ENCODE results near the gene PRKN.

GRCh38 chr6:161568885-161569456 lies 1158.6 kb downstream of the PRKN start:
- TF ChIP-seq CTCF (IDR thresholded peaks at IDR 0.05) (no peak), EZH2 (IDR thresholded peaks at IDR 0.05) (no peak)

All from neural progenitor cell (in vitro differentiated cells).